GM18507 (cell line): ENCODE results near the gene SEZ6.

Experiments
- DNase-seq: peaks from one replicate; pipeline ENCODE4 v3.0.0; 2011; ENCODE audit warnings: low read depth; ENCODE audit not compliant: insufficient read length; ENCODE audit errors: extremely low spot score
- FAIRE-seq: peaks from 2 replicates; lab custom pipeline; 2011; peaks lifted over from hg19 to GRCh38; lab: Jason Lieb, UNC

The SEZ6 gene

DNA sequence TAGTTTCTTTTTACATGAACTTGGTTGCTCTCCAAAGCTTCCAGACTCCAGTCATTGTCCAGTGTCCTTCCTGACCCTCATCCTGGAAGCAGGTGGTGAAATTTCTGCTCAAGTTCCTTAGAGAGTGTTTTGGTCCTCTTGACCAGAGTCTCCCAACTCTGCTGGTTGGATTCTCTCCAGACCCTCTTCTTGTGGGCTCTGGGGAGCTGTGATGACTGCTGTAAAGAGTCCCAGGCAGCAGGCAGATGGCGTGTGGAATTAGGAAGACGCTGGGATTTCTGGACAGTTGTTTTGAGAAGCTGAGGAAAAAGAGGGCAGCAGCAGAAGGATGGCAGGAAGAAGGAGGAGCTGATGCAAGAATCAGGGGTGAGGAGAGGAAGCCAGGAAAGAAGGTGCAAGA is 1.6 kb upstream of the SEZ6 start:
- FAIRE-seq = no peak

GRCh38 chr17:29004081-29004692 is 1.6 kb downstream of the SEZ6 start:
- FAIRE-seq (no peak), DNase-seq (no peak)

More for the DNA sequence above, 1.6 kb upstream of the SEZ6 start:
- no peak for DNase-seq

DNA sequence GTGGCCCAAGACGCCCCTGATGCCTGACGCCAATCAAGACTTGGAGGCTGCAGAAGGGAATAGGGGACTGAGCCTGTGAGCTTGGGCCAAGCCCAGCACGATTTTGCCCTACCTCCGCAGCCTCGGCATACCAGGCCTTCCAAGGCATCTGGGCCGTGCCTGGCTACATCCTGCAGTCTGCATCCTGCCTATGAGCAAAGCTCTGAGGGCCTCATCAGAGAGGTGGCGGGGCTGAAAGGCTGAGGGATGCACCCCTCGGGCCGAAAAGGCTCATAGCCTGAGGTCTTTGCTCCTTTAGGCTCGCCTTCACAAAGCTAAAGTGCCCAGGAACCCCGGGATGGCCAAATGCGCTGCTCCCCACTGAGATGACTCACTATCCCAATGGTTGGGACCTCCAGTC is 2.5 kb downstream of the SEZ6 start:
- DNase-seq = no peak
- no peak for FAIRE-seq

- no peak for FAIRE-seq
- no peak for DNase-seq
Measured at GRCh38 chr17:29002811-29003210, 3.0 kb downstream of the SEZ6 start.

- FAIRE-seq (no peak), DNase-seq (no peak)
Measured at GRCh38 chr17:29000973-29001372, 4.9 kb downstream of the SEZ6 start.

DNA sequence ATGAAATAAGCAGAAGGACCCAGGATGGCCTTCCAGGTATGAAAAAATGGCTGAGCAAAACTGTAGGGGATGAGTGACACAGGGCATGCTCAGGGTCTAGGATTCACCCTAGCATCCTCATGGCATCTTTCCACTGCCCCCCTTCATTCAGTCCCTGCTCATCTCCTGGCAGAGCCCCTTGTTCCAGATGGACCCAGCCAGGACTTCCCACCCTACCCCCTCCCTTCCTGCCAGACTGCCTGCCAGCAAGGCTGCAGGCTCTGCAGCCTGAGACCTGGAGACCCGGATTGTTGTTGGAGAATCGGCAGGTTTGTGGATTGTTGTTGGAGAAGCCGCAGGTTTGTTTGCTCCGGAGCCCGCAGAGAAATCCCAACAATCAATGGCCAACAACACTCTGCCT is 6.6 kb downstream of the SEZ6 start:
- DNase-seq = no peak
- no peak for FAIRE-seq

DNA sequence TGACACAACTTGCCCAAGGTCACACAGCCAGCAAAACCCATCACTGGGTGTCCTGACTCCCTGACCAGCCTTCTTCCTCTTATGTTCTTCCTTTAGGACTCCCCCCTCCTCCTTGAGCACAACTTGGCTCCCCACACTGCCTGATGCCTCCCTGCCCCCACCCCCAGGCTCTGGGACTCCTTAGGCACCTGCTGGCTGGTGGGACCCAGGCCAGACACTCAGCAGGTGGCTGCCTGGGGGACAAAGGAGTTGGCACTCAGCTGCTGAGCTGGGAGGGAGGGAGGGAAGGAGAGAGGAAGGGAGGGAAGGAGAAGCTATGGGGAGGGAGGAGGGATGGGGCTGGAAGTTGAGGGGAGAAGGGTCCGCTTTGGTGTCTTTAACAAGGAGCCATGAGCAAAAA is 8.0 kb downstream of the SEZ6 start:
- FAIRE-seq (no peak), DNase-seq (no peak)

- DNase-seq (no peak), FAIRE-seq (no peak)
Measured at GRCh38 chr17:28996554-28997096, 9.2 kb downstream of the SEZ6 start.

DNA sequence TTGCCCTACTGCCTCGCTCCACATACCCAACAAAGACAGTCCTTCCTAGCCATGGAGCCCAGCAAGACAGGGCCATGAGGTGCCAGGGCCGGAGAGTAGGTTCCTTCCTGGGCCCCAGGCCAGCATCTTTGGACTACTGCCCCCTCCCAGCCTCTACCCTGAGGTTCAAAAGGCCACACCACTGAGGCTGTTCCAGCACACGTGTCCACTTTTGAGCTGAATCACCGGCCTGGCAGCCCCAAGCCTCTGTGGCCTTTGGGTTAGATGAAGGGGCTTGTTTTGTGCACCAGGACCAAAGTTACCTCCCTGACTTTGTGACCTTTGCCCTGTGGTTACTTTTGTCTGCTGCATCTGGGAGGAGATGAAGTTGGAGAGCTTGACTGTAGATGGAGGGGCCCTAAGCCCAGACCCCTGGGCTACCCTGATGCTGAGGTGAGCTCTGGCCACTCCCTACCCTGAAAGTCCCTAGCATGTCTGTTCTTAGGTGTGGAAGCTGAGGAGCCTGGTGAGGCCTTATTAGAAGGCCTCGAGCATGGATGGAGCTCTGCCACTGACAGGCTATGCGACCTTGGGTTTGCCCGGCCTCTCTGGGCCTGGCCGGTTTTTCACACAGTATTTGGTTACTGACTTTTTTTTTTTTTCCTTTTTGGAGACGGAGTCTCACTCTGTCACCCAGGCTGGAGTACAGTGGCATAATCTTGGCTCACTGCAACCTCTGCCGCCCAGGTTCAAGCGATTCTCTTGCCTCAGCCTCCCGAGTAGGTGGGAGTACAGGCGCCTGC is 12.0 kb downstream of the SEZ6 start:
- DNase-seq (no peak), FAIRE-seq (no peak)

GRCh38 chr17:28992625-28993600 is 12.9 kb downstream of the SEZ6 start:
- FAIRE-seq = no peak
- no peak for DNase-seq

DNA sequence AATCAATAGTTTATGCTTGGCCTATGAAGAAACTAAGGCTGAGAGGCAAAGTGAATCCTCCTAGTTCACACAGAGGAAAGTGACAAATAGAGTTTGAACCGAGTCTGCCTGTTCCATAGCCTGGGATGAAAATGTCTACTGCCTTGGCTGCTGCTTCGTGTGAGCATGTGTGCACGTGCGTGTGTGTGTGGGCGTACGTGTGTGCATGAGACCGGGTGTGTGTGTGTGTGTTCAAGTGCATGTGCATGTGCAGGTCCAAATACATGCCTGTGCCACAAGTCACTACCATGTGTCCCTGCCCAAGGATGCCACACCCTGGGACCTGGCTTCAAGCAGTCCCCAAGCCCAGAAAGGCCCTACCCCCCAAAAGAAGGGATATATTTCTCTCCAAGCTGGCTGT is 13.6 kb downstream of the SEZ6 start:
- FAIRE-seq (no peak), DNase-seq (no peak)

DNA sequence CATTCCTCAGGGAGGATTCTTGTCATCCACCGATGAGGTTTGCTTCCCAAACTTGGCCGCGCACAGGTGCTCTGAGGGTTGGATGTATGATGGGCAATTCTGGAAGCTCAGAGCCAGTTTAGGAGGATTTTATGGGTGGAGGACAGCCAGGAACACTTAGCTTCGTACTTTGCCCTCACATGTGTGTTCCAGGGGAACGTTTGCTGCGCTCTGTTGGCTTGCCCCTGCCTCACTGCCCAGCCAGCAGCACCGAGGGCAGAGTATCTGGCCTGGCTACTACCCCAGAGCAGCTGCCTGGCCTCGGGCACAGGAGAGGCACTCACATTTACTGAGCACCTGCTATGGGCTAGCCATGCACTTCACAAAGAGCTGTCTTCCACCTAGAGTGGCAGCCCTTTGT is 14.1 kb downstream of the SEZ6 start:
- FAIRE-seq (no peak), DNase-seq (no peak)

- FAIRE-seq = no peak
Measured at GRCh38 chr17:28989028-28989427, 16.8 kb downstream of the SEZ6 start.

GRCh38 chr17:28988475-28988874 is 17.4 kb downstream of the SEZ6 start:
- no peak for FAIRE-seq
- no peak for DNase-seq

More at GRCh38 chr17:28989028-28989427, 16.8 kb downstream of the SEZ6 start:
- DNase-seq = no peak

DNA sequence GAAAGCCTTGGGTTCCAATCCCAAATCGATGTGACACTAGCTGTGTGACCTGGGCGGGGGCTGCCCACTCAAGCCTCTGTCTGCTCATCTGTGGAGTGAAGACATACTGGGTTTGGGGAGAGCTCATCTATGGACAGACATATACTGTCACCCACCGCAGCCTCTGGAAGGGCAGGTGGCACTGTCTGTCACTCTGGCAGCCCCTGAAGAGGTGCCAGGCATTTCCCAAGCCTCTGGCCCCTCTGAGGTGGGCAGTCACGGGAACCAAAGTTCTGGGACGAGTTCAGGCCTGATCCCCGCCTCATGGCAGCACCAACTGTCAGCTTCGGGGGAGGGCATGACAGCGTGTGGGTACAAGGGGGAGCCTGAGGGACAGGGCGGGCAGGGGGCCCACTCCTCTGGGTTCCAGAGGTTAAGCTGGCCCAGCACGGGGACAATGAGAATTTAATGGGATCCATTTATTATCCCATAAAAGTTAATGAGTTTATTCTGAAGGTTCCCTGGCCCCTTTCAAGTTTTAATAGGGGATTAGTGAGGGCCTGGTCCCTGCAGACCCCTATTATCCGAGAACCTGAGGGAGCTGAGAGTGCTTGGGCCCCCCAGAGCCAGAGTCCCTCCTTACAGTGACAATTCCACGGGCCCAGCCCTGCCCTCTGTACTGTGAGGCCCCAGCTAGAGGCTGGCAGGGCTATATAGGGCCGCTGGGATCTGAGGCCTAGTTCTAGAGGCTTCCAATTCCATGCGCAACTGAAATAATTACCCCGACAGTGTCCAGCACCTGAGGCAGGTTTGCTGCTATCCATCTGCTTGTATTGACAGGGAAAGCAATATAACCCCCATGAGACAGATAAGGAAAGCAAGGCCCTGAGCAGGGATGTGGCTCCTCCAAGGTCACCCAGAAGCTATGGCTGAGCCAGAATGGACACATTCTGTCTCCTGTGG is 18.8 kb downstream of the SEZ6 start:
- DNase-seq (no peak), FAIRE-seq (no peak)

DNA sequence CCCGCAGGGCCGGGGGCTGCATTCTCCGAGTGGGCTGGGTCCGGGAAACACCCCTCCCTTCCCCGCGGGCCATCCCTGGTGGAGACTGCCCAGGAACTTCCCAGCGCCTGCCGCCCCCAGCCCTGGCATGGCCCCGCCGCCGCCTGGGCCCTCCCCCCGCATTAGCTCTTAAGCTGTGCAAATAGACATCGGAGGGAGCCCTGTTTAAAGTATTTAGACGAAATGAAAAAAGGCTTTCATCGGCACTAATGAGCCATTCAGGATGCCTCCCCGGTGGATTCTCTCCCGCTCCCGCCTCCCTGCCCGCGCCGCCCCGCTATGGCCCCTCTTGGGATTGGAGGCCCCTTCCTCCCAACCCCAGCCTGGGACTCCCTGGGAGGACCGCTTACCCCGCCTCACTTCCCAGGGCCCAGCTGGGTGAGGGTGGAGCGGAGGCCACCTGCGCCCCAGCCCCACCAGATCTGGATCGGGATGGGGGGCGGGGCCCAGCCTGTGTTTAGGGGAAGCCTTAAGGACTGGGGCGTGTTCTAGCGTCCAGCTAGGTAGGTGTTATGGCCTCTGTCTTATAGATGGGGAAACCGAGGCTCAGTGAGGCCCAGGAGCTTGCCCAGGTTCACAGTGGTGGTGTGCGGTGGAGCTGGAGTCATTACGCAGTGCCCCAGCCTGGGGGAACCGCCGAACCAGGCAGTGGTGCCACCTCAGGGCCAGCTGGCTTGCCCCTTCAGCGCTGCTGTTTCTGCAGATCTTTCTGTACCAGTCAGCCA is 19.7 kb downstream of the SEZ6 start:
- DNase-seq (no peak), FAIRE-seq (no peak)

GRCh38 chr17:28983286-28984230 is 22.3 kb downstream of the SEZ6 start:
- FAIRE-seq (no peak), DNase-seq (no peak)
